Naive thymus-derived CD4-positive, alpha-beta T cell (primary cell): ENCODE data around the gene SF1. TPM values are rescaled to one million over a fixed set of nuclear protein-coding genes. Genes with fewer than 3 reads are reported as not detected.
A peak's percentile ranks its signal among the peaks of the same experiment; 100 is the strongest.

ENCODE experiments used
- ATAC-seq: fragments of 150-1000 bp; cut with Tn5 transposase; 2 replicates; pipeline ENCODE4 v1.10.0; 2021; ENCODE audit warnings: mild to moderate bottlenecking, moderate library complexity
- CTCF ChIA-PET: fragments of 350-600 bp; sonication (Branson Sonifier 250); formaldehyde crosslinking; loops from one replicate; lab custom pipeline; 2021; ENCODE audit warnings: antibody characterized with exemption; lab: Charles Lee
- POLR2A ChIA-PET: fragments of 350-600 bp; sonication (Branson Sonifier 250); formaldehyde crosslinking; loops from one replicate; lab custom pipeline; 2021; ENCODE audit warnings: antibody characterized with exemption, inconsistent platforms; lab: Charles Lee
- DNase-seq, 9 donors: peaks; one replicate each; pipeline versions ENCODE4 v3.0.0 to v3.0.0-alpha.2; 2020 to 2022; ENCODE audit warnings: mixed read lengths in 1 of 9
- H3K27ac ChIP-seq: one replicate; pipeline ENCODE4 v1.7.0; 2013; ENCODE audit warnings: mild to moderate bottlenecking, low read depth, low read length, moderate library complexity
- H3K27me3 ChIP-seq, 2 donors: one replicate each; pipeline ENCODE4 v1.7.0; 2013; ENCODE audit warnings: low read length in 2 of 2, mild to moderate bottlenecking in 2 of 2, moderate library complexity in 2 of 2; ENCODE audit not compliant: control insufficient read depth in 2 of 2, insufficient read depth in 2 of 2
- H3K36me3 ChIP-seq, 3 experiments: 1 replicate in 2 of 3; 2 replicates in 1 of 3; pipeline ENCODE4 v1.7.0; 2013; ENCODE audit warnings: low read length in 3 of 3, mild to moderate bottlenecking in 3 of 3, moderate library complexity in 1 of 3; ENCODE audit not compliant: insufficient read depth in 3 of 3, control insufficient read depth in 2 of 3
- H3K4me1 ChIP-seq, 2 donors: one replicate each; pipeline ENCODE4 v1.7.0; 2013; ENCODE audit warnings: low read length in 2 of 2, mild to moderate bottlenecking in 2 of 2, moderate library complexity in 1 of 2; ENCODE audit not compliant: control insufficient read depth in 2 of 2, insufficient read depth in 2 of 2
- H3K4me3 ChIP-seq: 2 replicates; pipeline ENCODE4 v1.7.0; 2013; ENCODE audit warnings: mild to moderate bottlenecking, low read length
- H3K9me3 ChIP-seq, 3 experiments: 1 replicate in 2 of 3; 2 replicates in 1 of 3; pipeline ENCODE4 v1.7.0; 2013; ENCODE audit warnings: low read length in 3 of 3; ENCODE audit not compliant: control insufficient read depth in 2 of 3
- H3K27ac Mint-ChIP-seq, 9 donors: one replicate each; pipeline ENCODE4 v1.8.0; 2020 to 2022; ENCODE audit warnings: mixed read lengths in 9 of 9, mild to moderate bottlenecking in 8 of 9, moderate library complexity in 5 of 9, inconsistent platforms in 2 of 9
- H3K27me3 Mint-ChIP-seq, 5 donors: one replicate each; pipeline ENCODE4 v1.8.0; 2021 to 2022; ENCODE audit warnings: mixed read lengths in 5 of 5, mild to moderate bottlenecking in 1 of 5
- H3K36me3 Mint-ChIP-seq, 5 donors: one replicate each; pipeline ENCODE4 v1.8.0; 2020 to 2022; ENCODE audit warnings: mixed read lengths in 5 of 5, mild to moderate bottlenecking in 3 of 5, inconsistent platforms in 1 of 5
- H3K4me1 Mint-ChIP-seq, 7 donors: one replicate each; pipeline ENCODE4 v1.8.0; 2020 to 2022; ENCODE audit warnings: mixed read lengths in 7 of 7, mild to moderate bottlenecking in 3 of 7, inconsistent platforms in 1 of 7
- H3K4me3 Mint-ChIP-seq, 10 donors: one replicate each; pipeline ENCODE4 v1.8.0; 2020 to 2022; ENCODE audit warnings: mild to moderate bottlenecking in 10 of 10, mixed read lengths in 10 of 10, moderate library complexity in 6 of 10, inconsistent platforms in 2 of 10
- H3K9me3 Mint-ChIP-seq, 11 donors: one replicate each; pipeline ENCODE4 v1.8.0; 2020 to 2022; ENCODE audit warnings: mixed read lengths in 11 of 11, mild to moderate bottlenecking in 4 of 11, inconsistent platforms in 1 of 11, moderate library complexity in 1 of 11
- intact Hi-C, 2 donors: fragments of 100-400 bp; cut with micrococcal nuclease; formaldehyde crosslinking; loops; one replicate each; pipeline ENCODE4 v1.15.1; 2023
- polyA plus RNA-seq, 2 donors: library from polyadenylated mRNA; unstranded; fragments of 300-500 nt; fragmentation: Illumina TruSeq; gene quantifications; one replicate each; pipeline ENCODE4 v1.2.3, GENCODE V29; 2021
- total RNA-seq, 6 experiments: library from RNA in 5 of 6; stranded (reverse) in 5 of 6; gene quantifications; 1 replicate in 5 of 6; 2 replicates in 1 of 6; pipeline ENCODE4 v1.2.3 and lab custom pipeline; 2021 to 2026

The SF1 gene
- total and polyA plus RNA-seq, 7 experiments from 2014 or later, result 101 to 1,612 (median 901) TPM

DNA sequence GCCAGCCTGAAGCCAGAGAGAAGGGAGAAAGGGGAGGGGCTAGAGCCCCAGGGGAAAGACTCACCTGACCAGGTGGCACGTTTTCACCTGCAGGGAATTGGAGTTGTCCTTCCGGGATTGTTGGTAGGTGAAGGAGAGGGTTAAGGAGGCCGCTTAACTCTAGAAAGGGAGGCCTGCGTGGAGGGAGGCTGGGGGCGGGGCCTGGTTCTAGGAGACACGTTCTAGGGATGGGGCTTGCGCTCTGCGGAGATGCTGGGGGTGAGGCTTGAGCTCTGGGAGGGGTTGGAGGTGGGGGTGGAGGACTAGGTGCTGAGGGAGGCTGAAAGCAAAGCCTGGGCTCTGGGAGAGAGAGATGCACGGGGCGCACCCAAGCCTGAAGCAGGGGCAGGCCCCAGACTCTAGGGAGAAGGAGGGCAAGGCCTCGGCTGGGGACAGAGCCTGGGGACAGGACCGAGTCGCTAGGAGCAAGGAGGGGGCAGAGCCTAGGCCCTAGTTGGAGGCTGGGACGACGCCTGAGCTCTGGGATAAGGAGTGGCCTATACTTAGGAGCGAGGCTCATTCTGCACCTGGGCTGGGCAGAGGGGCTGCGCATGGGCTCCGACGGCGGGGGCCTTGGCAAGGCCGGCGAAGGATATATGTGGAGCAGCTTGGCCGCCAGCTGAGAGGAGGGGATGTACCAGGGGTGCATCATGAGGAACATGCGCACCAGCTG lies 36.8 kb downstream of the SF1 start:
- ATAC-seq (no peak), DNase-seq (no peak)
- Mint-ChIP-seq H3K36me3 (peaks cover 4 to 24% (median 11%) of the 10 kb centered on the region in 5 donors), H3K9me3 (peaks cover 0 to 5% (median 0%) of the 10 kb centered on the region in 11 donors), H3K4me1 (peaks cover 25 to 49% (median 38%) of the 10 kb centered on the region in 7 donors), H3K27ac (peak overlapping the region; percentile 18 to 85 (median 76)), H3K4me3 (peak overlapping the region; percentile 72 to 99 (median 81)), H3K27me3 (no peaks in the 10 kb centered on the region)
- CTCF ChIA-PET, result interaction anchor here (0.6 to 18.4 kb wide), 8 partner anchors 8 to 105 kb away, joined by 3 to 305 read pairs (median 4); partner anchors contain the start of genes PYGM and SF1
- POLR2A ChIA-PET, result interaction anchor here (0.8 to 39.7 kb wide), 11 partner anchors 8 to 390 kb away, joined by 3 to 1956 read pairs (median 4); partner anchors contain the start of genes MAP4K2, NRXN2, PYGM and SF1
- Histone ChIP-seq H3K27me3 (no peaks in the 10 kb centered on the region), H3K4me1 (peaks cover 6 to 16% of the 10 kb centered on the region in 2 donors), H3K9me3 (no peaks in the 10 kb centered on the region), H3K27ac (peak overlapping the region; percentile 97), H3K36me3 (peaks cover 7 to 69% (median 14%) of the 10 kb centered on the region in 3 experiments), H3K4me3 (peak overlapping the region; percentile 98)
- intact Hi-C loops, result loop anchor here (1.0 to 10.0 kb wide), 4 partner anchors 18 to 381 kb away; partner anchors contain the start of genes ARL2 (in 1 of the 2), FAU (in 1 of the 2), MRPL49 (in 1 of the 2) and NRXN2 (in 1 of the 2)

DNA sequence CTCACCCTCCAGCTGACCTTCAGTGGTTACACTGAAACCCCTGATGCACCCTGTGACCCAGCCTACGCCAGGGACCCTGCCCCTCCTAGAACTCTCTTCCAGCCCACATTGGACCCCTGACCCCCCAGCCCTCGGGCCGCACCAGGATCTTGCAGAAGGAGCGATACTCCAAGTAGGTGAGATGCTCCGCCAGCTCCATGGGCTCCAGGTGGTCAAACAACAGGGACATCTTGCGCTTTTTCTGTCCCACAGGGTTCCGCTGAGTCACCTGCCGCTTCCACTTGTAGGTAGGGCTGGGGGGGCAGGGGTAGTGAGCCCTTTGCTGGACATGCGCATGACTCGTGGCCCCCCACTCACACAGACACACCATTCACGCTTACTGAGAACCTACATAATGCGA lies 38.5 kb downstream of the SF1 start:
- H3K27me3 ChIP-seq, result no peaks in the 10 kb centered on the region
- Mint-ChIP-seq H3K36me3 (peaks cover 4 to 33% (median 18%) of the 10 kb centered on the region in 5 donors), H3K4me3 (peak overlapping the region in 4 of 10 donors; percentile 65 to 84 (median 76)), H3K27me3 (no peaks in the 10 kb centered on the region), H3K4me1 (peaks cover 25 to 56% (median 39%) of the 10 kb centered on the region in 7 donors), H3K9me3 (peaks cover 0 to 5% (median 0%) of the 10 kb centered on the region in 11 donors), H3K27ac (peak overlapping the region in 5 of 9 donors; percentile 41 to 90 (median 83))
- H3K4me1 ChIP-seq, result peaks cover 0 to 16% of the 10 kb centered on the region in 2 donors
- peaks cover 15 to 80% (median 31%) of the 10 kb centered on the region in 3 experiments for H3K36me3 ChIP-seq
- no peak for DNase-seq
- no peak overlapping the region for H3K27ac ChIP-seq
- no peaks in the 10 kb centered on the region for H3K9me3 ChIP-seq
- H3K4me3 ChIP-seq, result no peak overlapping the region
- intact Hi-C loops, result loop anchor here (5.0 to 10.0 kb wide), 2 partner anchors 272 to 375 kb away; partner anchors contain the start of genes ARL2 (in 1 of the 2), TM7SF2 (in 1 of the 2) and ZNHIT2 (in 1 of the 2)
- ATAC-seq, result no peak
- ChIA-PET CTCF (interaction anchor here (1.4 to 18.4 kb wide), 2 partner anchors 18 to 28 kb away, joined by 4 to 305 read pairs; partner anchors contain the start of gene PYGM), POLR2A (interaction anchor here (0.6 to 39.7 kb wide), 4 partner anchors 15 to 372 kb away, joined by 3 to 1956 read pairs (median 5); partner anchors contain the start of genes PYGM, SF1 and TM7SF2)

DNA sequence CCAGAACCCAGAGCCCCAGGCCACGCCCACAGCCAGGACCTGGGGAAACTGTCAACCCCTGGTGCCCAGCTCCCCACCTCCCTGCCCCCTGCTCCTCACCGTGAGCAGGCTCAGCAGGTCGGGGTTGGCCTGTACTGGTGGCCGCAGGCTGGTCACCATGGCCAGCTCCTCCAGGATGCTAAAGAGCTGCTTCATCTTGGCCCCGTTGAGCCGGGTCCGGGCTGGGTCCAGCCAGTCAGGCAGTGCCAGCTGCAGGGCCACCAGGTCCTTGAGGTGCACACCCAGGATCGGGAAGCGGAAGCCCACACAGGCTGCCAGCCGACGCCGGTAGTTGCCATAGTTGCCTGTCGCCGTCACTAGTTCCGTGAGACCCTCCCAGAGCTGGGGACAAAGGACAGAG lies 41.7 kb downstream of the SF1 start:
- no peaks in the 10 kb centered on the region for H3K9me3 ChIP-seq
- peak overlapping the region in 4 of 9 donors; percentile 16 to 83 (median 76) for H3K27ac Mint-ChIP-seq
- peaks cover 4 to 38% (median 23%) of the 10 kb centered on the region in 5 donors for H3K36me3 Mint-ChIP-seq
- peak overlapping the region in 3 of 10 donors; percentile 9 to 64 (median 61) for H3K4me3 Mint-ChIP-seq
- ATAC-seq (no peak), DNase-seq (no peak)
- H3K27me3 ChIP-seq, result no peaks in the 10 kb centered on the region
- H3K4me1 Mint-ChIP-seq, result peaks cover 21 to 64% (median 49%) of the 10 kb centered on the region in 7 donors
- intact Hi-C loops, result no loop called here
- ChIA-PET CTCF (no interaction called here), POLR2A (interaction anchor here (1.1 to 39.7 kb wide), 3 partner anchors 8 to 49 kb away, joined by 3 to 1956 read pairs (median 3); partner anchors contain the start of genes PYGM and SF1)
- no peaks in the 10 kb centered on the region for H3K9me3 Mint-ChIP-seq
- H3K27me3 Mint-ChIP-seq, result no peaks in the 10 kb centered on the region
- peaks cover 0 to 13% of the 10 kb centered on the region in 2 donors for H3K4me1 ChIP-seq
- H3K36me3 ChIP-seq, result peaks cover 15 to 94% (median 39%) of the 10 kb centered on the region in 3 experiments
- no peak overlapping the region for H3K4me3 ChIP-seq
- H3K27ac ChIP-seq, result peak overlapping the region; percentile 23

DNA sequence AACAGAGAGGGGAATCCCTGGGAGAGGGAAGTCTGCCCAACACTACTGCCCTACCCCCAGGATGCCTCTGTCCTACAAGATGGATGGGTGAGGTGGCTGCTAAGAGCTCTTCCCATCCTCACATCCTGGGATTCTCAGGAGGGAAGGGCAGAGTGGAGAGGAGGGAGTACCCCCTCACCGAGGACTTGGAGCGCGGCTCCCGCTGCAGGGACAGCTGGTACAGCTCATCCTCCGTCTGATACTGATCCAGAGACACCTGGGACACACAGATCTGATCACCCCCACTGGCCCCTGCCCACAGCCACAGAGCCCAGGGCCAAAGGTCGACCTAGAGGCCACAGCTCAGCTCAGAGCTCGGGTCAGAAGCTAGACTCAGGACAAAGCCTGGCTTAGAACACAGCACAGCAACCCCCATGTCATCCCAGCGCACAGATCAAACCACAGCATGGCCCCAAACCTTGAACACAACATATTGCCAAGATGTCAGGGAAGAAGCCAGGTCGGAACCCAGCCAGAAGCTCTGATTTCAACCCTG lies 42.5 kb downstream of the SF1 start:
- Mint-ChIP-seq H3K27ac (peak overlapping the region in 7 of 9 donors; percentile 16 to 83 (median 60)), H3K36me3 (peaks cover 4 to 41% (median 26%) of the 10 kb centered on the region in 5 donors), H3K27me3 (no peaks in the 10 kb centered on the region), H3K4me3 (peak overlapping the region in 2 of 10 donors; percentile 41 to 64), H3K4me1 (peaks cover 14 to 60% (median 44%) of the 10 kb centered on the region in 7 donors), H3K9me3 (no peaks in the 10 kb centered on the region)
- Histone ChIP-seq H3K4me3 (no peak overlapping the region), H3K27me3 (no peaks in the 10 kb centered on the region), H3K9me3 (no peaks in the 10 kb centered on the region), H3K27ac (no peak overlapping the region), H3K4me1 (peaks cover 0 to 6% of the 10 kb centered on the region in 2 donors), H3K36me3 (peaks cover 15 to 93% (median 37%) of the 10 kb centered on the region in 3 experiments)
- ATAC-seq (no peak), DNase-seq (no peak)
- intact Hi-C loops, result no loop called here
- ChIA-PET CTCF (interaction anchor here (0.6 kb wide), 1 partner anchor 44 kb away, joined by 3 read pairs; no protein-coding TSS in a partner anchor), POLR2A (interaction anchor here (0.8 to 39.7 kb wide), 6 partner anchors 10 to 134 kb away, joined by 3 to 1956 read pairs (median 3); partner anchors contain the start of genes PYGM and SF1)

DNA sequence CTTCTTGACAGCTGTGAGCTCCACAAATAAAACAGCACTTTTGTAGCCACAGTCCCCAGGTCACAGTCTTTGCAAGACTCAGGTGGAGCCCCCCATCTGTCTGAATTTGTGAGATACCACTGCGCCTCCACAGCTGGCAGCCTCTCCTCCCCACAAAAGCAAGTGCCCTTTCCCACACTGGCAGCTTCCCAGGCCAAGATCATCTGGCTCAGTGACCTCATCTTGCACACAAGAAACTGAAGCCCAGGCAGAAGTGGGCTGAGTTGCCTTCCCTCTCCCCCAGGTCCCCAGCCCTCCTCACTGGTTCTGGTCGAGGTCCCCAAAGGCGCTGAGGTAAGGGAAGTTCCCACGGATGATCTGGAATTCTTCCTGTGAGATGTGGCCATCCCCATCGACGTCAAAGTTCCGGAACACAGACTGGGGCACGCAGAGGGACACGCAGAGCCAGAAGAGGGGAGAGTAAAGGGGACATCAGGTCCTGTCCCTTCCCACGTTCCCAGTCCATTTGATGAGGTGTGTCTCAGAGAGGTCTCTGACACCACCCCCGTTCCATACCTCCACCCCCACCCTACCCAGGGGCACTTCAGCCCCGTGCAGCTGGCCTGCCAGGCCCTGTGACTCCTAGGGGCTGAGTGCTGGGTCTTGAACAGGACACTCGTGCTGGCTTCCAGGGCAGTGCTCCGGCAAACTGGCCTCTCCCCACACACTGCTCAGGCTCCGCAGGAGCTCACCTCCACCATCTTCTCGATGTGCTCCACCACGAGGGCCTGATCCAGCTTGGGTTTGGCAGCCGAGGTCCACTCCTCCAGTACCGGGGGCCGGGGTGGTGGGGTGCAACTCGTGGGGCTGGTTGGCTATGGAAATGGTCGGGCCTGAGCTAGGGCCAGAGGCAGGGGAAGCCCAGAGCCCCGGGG lies 43.3 kb downstream of the SF1 start:
- ChIA-PET POLR2A (interaction anchor here (0.9 to 39.7 kb wide), 5 partner anchors 8 to 135 kb away, joined by 3 to 1956 read pairs (median 3); partner anchors contain the start of genes PYGM, RASGRP2 and SF1), CTCF (interaction anchor here (0.7 kb wide), 2 partner anchors 8 to 25 kb away, joined by 3 read pairs; partner anchors contain the start of gene PYGM)
- Mint-ChIP-seq H3K36me3 (peaks cover 0 to 40% (median 21%) of the 10 kb centered on the region in 5 donors), H3K9me3 (no peaks in the 10 kb centered on the region), H3K4me1 (peaks cover 8 to 53% (median 37%) of the 10 kb centered on the region in 7 donors), H3K4me3 (no peak overlapping the region), H3K27ac (peak overlapping the region in 6 of 9 donors; percentile 54 to 77 (median 63)), H3K27me3 (no peaks in the 10 kb centered on the region)
- DNase-seq (no peak), ATAC-seq (no peak)
- Histone ChIP-seq H3K27me3 (no peaks in the 10 kb centered on the region), H3K4me3 (no peak overlapping the region), H3K4me1 (peaks cover 0 to 6% of the 10 kb centered on the region in 2 donors), H3K27ac (peak overlapping the region; percentile 7), H3K36me3 (peaks cover 16 to 93% (median 40%) of the 10 kb centered on the region in 3 experiments), H3K9me3 (no peaks in the 10 kb centered on the region)
- intact Hi-C loops, result no loop called here
